Measurements from ENCODE around the gene SAMD4A.

DNA sequence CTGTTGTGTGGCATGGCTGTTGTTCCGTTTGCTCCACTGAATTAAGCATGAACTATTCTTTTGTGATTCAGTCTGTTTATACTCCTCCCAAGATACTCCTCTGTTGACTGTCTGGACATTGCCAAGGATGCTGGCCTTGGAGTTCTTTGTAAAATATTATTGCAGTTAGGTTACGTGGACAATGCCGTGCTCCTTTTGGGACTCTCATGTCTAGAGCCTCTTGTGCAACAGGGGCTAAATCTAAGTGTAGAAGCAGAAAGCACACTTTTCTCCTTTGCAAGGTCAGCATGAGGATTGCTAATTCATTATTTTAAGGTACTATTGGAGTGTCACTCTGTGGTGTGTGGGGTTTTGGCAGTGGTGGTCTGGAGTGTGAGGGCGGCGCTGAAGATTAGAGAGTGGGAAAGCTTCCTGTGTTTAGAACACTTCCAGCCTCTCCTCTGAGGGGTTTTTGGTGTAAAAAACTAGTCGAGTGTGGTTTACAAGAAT, 125.4 kb downstream of the SAMD4A start:
- TF ChIP-seq, protein P1, sequence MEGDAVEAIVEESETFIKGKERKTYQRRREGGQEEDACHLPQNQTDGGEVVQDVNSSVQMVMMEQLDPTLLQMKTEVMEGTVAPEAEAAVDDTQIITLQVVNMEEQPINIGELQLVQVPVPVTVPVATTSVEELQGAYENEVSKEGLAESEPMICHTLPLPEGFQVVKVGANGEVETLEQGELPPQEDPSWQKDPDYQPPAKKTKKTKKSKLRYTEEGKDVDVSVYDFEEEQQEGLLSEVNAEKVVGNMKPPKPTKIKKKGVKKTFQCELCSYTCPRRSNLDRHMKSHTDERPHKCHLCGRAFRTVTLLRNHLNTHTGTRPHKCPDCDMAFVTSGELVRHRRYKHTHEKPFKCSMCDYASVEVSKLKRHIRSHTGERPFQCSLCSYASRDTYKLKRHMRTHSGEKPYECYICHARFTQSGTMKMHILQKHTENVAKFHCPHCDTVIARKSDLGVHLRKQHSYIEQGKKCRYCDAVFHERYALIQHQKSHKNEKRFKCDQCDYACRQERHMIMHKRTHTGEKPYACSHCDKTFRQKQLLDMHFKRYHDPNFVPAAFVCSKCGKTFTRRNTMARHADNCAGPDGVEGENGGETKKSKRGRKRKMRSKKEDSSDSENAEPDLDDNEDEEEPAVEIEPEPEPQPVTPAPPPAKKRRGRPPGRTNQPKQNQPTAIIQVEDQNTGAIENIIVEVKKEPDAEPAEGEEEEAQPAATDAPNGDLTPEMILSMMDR (IDR thresholded peaks at IDR 0.05; ENCODE audit: insufficient read depth, low read length, poor library complexity, severe bottlenecking), result no peak
- TF ChIP-seq EZH2phosphoT487 (conservative IDR thresholded peaks at IDR 0.05; ENCODE audit: low read length), result no peak

Measured in SU-DHL-6 (cell line).